NCI-H146 treated with DMSO at 0.1 percent for 48 hours (cell line): ENCODE data around the gene ERFL.
"Not testable (repeated sequence)": the region's sequence is repeated elsewhere in the genome, so short reads cannot be mapped to it uniquely, and the experiment has no call there.

ENCODE experiments used
- DNase-seq: peaks from one replicate; lab custom pipeline; 2025; ENCODE audit not compliant: unreplicated experiment; lab: John Stamatoyannopoulos, UW

ERFL gene

GRCh38 chr19:41944336-41944735, 16.1 kb upstream of the ERFL start:
- no peak for DNase-seq

DNA sequence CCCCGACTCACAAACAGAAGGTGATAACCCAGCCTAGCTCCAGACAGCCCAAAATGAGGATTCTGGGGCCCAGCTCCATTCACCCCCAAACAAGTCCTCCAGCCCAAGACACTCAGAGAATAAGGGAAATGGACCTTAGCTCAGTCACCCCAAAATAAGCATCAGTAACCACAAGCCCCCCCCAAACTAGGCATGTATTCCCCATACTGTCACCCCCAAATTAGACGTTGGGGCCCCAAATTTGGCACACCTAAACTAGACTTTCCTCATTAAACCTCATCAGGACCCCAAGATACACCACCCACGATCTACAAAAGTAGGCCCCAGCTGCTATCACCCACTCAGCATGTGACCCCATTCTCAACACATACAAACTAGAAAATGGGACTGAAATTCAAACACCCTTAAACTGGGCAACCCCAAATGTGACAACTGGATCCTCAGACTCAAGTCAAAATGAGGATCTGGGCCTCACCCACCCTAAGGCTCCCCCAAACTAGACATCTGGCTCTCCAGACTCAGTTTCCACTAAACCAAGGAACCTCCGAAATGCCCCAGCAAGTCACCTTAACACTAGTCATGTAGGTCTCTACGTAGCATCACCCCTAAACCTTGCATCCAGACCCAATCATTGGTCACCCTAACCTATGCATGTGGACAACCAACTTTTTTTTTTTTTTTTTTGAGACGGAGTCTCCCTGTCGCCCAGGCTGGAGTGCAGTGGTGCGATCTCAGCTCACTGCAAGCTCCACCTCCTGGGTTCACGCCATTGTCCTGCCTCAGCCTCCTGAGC, 13.4 kb upstream of the ERFL start:
- DNase-seq: no peak

- no peak for DNase-seq
These were observed 12.6 kb upstream of the ERFL start for GRCh38 chr19:41940731-41941409.

- DNase-seq: peak; percentile 20
These were observed 11.8 kb upstream of the ERFL start for GRCh38 chr19:41939861-41940730.

- DNase-seq: not testable (repeated sequence)
These were observed 11.0 kb upstream of the ERFL start for GRCh38 chr19:41939209-41939608.

DNA sequence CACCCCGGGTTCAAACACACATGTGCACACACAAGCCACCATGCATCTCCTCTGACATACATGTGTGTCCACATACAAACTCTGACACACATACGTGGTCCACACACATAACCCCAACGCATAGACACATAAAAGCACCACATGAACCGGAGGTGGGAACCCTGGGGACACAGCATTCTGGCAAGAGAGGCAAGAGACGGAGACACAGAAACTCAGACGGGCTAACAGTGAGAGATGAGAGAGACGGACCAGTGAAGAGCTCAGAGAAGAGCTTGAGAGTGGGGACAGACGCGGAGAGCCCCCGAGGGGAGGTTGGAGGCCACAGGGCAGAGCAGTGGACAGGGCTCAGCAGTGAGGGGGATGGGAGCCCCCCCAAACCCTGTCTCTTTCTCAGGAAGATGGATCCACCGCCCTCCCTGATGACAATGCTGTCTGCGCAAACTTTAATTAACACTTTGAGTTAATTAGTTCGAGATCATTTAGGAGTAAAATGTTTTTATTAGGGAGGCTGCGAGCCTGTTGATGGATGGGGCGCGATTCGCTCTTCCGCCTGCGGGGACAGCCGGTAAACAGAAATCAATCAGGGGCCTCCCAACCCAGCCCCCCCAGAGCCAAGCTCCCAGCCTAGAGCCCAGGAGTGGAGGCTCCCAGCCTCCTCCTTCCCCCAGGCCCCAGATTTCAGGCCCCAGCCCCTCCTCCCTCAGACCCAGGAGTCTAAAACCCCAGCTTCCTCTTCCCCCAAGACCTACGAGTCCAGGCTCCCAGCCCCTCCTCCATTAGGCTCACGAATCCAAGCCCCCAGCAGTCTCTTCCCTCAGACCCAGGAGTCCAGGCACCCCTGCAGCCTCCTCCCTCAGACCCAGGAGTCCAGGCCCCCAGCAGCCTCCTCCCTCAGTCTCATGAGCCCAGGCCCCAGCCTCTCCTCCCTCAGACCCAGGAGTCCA, 9.5 kb upstream of the ERFL start:
- DNase-seq: no peak

GRCh38 chr19:41936961-41937360, 8.7 kb upstream of the ERFL start:
- DNase-seq: no peak

- no peak for DNase-seq
These were observed 8.2 kb upstream of the ERFL start for GRCh38 chr19:41936416-41936850.

- no peak for DNase-seq
These were observed 7.6 kb upstream of the ERFL start for GRCh38 chr19:41935760-41936415.

- peak; percentile 48 for DNase-seq
These were observed 6.7 kb upstream of the ERFL start for GRCh38 chr19:41934849-41935374.

GRCh38 chr19:41933693-41934426, 5.6 kb upstream of the ERFL start:
- DNase-seq: no peak

DNA sequence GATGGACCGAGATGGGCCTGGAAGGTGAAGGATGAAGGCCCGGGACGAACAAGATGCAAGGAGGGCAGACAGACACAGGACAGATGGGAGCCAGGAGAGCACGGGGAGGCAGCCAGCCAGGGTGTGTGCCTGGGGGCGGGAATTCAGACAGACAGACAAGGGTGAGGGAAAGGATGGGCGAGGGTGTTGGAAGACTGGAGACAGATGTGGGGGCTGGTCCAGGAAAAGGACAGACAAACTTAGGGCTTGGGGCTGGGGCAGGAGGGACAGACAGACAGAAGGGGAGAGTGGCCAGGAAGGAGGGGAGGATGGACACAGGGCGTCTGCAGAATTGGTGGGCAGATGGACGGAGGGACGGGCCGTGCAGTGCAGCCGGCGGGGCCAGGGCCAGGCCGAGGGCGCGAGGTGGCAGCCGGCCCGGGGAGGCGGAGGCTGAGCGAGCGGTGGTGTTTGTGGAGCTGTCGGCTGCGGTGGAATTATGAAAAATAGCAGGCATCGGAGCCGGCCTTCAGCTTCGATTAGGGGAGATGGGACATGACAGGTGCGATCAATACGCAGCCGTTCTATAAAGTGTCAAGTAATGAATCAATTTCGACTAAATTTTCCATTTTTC, 4.6 kb upstream of the ERFL start:
- no peak for DNase-seq

DNA sequence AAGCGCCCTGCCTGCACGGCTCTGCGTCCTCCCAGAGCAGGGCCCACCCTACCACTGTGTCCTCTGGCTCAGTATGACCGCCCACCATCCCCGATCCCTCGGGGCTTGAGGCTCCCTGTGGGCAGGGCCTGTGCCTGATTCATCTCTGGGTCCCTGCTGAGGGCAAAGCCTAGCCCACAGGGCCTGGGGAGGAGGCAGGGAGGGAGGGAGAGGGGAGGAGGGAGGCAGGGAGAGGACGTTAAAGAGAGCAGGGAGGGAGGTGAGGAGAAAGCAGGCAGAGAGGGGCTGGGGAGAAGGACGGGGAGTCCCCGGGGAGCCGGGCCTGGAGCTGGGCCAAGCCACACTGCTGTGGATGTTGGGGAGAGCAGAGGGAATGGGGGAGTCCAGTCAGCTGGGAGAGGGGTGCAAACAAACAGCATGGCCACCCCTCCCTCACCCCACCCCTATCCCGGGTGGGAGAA, 4.0 kb upstream of the ERFL start:
- DNase-seq: no peak

- DNase-seq: peak; percentile 65
These were observed 2.8 kb upstream of the ERFL start for GRCh38 chr19:41930926-41931592.

- no peak for DNase-seq
These were observed 2.1 kb upstream of the ERFL start for GRCh38 chr19:41930322-41930722.

DNA sequence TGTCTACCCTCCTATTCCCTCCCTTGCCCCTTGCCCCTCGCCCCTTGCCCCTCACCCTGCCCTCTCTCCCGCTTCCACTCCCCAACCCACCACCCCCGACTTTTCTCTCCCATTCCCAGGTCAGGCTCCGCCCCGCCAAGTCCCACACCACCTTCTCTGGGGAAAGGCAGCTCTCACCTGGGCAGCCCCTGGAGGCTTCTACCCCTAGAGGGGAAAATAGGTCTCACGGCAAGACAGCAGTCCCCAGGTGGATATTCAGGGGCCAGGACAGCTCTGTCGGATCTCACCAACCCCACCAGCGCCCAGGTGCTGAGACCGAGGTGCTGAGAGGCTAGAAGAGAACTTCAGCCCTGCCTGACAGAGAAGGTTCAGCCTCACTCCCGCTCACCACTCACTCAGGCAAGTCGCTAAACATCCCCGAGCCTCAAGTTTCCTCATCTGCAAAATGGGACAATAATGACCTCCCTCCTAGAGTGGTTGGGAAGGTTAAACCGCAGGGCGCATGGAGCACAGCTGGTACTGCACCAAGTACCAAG, 1.4 kb upstream of the ERFL start:
- no peak for DNase-seq

DNA sequence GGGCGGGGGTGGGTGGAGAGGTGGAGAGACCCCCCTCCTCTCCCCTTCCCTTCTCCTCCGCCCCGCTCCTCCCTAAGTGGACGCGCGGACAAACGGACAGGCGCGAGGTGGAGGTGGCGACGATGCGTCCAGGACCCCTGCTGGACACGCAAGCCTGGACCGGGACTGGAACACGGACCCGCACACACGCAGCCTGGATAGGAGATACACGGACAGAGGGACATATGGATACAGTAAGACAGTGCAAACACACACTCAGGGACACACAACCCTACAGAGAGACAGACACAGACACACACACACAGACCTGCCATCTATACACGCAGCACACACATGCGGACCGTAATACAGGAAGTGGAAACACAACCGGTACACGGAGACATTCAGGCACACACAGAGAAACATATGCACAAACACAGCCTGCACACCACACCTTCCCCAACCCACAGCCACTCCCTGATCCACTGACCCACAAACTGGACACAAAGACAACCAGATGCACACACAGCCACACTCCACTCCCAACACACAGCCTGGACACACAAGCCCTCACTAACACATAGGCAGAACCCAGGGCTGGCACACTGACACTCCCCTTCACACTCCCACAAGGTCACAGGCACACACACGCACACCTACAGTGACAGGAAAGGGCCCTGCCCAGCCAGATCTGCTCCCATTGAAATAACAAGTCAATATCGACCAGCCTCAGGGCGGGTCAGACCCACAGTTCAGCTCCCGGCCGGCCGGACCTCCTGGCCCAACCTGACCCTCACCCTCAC, 696 bp upstream of the ERFL start:
- no peak for DNase-seq
